HepG2 (cell line): ENCODE results near the gene WDR31.

Source experiments
- ATF3 ChIP-seq: sonication (generic); formaldehyde crosslinking; IDR thresholded peaks from 2 replicates; pipeline ENCODE4 v1.4.0; 2020; ENCODE audit warnings: missing genetic modification reagents
- BRCA1 ChIP-seq: sonication (generic); formaldehyde crosslinking; IDR thresholded peaks from 2 replicates; pipeline ENCODE4 v1.4.0; 2020; ENCODE audit warnings: missing genetic modification reagents
- CTCF ChIP-seq: sonication (generic); formaldehyde crosslinking; IDR thresholded peaks from 2 replicates; pipeline ENCODE4 v1.5.0; 2020; ENCODE audit warnings: mild to moderate bottlenecking, missing genetic modification reagents, moderate library complexity
- DMTF1 ChIP-seq: sonication (generic); formaldehyde crosslinking; IDR thresholded peaks from 2 replicates; pipeline ENCODE4 v1.4.0; 2020; ENCODE audit warnings: mild to moderate bottlenecking, missing genetic modification reagents
- RAD21 ChIP-seq: fragments of 450-650 bp; formaldehyde crosslinking; IDR thresholded peaks from 2 replicates; pipeline ENCODE4 v1.5.0; 2020; ENCODE audit warnings: mild to moderate bottlenecking
- ZBTB26 ChIP-seq: IDR thresholded peaks from 2 replicates; pipeline ENCODE4 v1.6.1; 2016; ENCODE audit warnings: missing compliant biosample characterization, missing genetic modification reagents, borderline replicate concordance
- ZNF274 ChIP-seq: sonication (generic); formaldehyde crosslinking; IDR thresholded peaks from 2 replicates; pipeline ENCODE4 v1.5.1; 2020; ENCODE audit warnings: mild to moderate bottlenecking, missing genetic modification reagents
- ZNF589 ChIP-seq: sonication (generic); formaldehyde crosslinking; conservative IDR thresholded peaks from 2 replicates; pipeline ENCODE4 v1.8.0; 2022; ENCODE audit warnings: mild to moderate bottlenecking, moderate library complexity, missing genetic modification reagents
- ZSCAN29 ChIP-seq: sonication (generic); formaldehyde crosslinking; conservative IDR thresholded peaks from 2 replicates; pipeline ENCODE4 v1.4.0; 2020; ENCODE audit warnings: mild to moderate bottlenecking, missing genetic modification reagents

GRCh38 chr9:113298924-113299770, 40.9 kb downstream of the WDR31 start:
- TF ChIP-seq ZNF274 (CRISPR knock-in tag) (no peak), ZSCAN29 (CRISPR knock-in tag) (no peak), DMTF1 (CRISPR knock-in tag) (no peak), ZNF589 (CRISPR knock-in tag) (no peak), RAD21 (CRISPR knock-in tag) (no peak), ATF3 (no peak), ZBTB26 (CRISPR knock-in tag) (no peak), BRCA1 (no peak), CTCF (CRISPR knock-in tag) (no peak)
